Endothelial cell of umbilical vein (primary cell): ENCODE data around the gene PDLIM3. TPM values are rescaled to one million over a fixed set of nuclear protein-coding genes. Genes with fewer than 3 reads are reported as not detected.

Source experiments
- BruUV-seq: library from RNA; stranded (reverse); fragments of 400-500 nt; replicated peaks from 2 replicates; lab custom pipeline; 2021; lab: Mats Ljungman, UMichigan
- CTCF ChIA-PET: fragments of 300-600, 350-600 bp; sonication (Branson Sonifier 250); formaldehyde crosslinking; loops from one replicate; lab custom pipeline; 2021; ENCODE audit warnings: antibody characterized with exemption, inconsistent platforms; lab: Charles Lee
- POLR2A ChIA-PET: fragments of 300-600, 350-600 bp; sonication (Branson Sonifier 250); formaldehyde crosslinking; loops from one replicate; lab custom pipeline; 2021; ENCODE audit warnings: antibody characterized with exemption, inconsistent platforms; lab: Charles Lee
- DNase-seq: peaks from one replicate; pipeline ENCODE4 v3.0.0-alpha.2; 2011; ENCODE audit warnings: low read depth, low spot score
- FAIRE-seq: peaks from 2 replicates; lab custom pipeline; 2011; peaks lifted over from hg19 to GRCh38; lab: Jason Lieb, UNC
- H2AFZ ChIP-seq: 2 replicates; pipeline ENCODE4 v1.6.0; 2012; ENCODE audit warnings: low read depth, low read length, control low read depth, inconsistent platforms
- H3K27ac ChIP-seq: 2 replicates; pipeline ENCODE4 v1.5.1; 2011; ENCODE audit warnings: low read depth, mild to moderate bottlenecking, control low read depth, low read length, moderate library complexity; ENCODE audit not compliant: insufficient read depth
- H3K27me3 ChIP-seq, 2 experiments: 2 replicates each; pipeline versions ENCODE4 v1.6.0 to v1.6.1; 2011; ENCODE audit warnings: low read length in 2 of 2, mixed read lengths in 1 of 2; ENCODE audit not compliant: control insufficient read depth in 2 of 2, insufficient read depth in 2 of 2
- H3K36me3 ChIP-seq, 2 experiments: 2 replicates in 1 of 2; 3 replicates in 1 of 2; pipeline ENCODE4 v1.5.1; 2011; ENCODE audit warnings: low read length in 2 of 2, mild to moderate bottlenecking in 1 of 2, moderate library complexity in 1 of 2; ENCODE audit not compliant: control insufficient read depth in 2 of 2, insufficient read depth in 2 of 2; ENCODE audit errors: extremely low read depth in 1 of 2
- H3K4me1 ChIP-seq: 3 replicates; pipeline ENCODE4 v1.5.1; 2011; ENCODE audit warnings: mild to moderate bottlenecking, low read length; ENCODE audit not compliant: control insufficient read depth, insufficient read depth; ENCODE audit errors: extremely low read depth
- H3K4me2 ChIP-seq: 2 replicates; pipeline ENCODE4 v1.6.1; 2011; ENCODE audit warnings: low read length, control low read depth, mixed read lengths; ENCODE audit not compliant: insufficient read depth
- H3K4me3 ChIP-seq, 3 experiments: fragments of 200-600 bp in 1 of 3; sonication (generic), shearing (Covaris generic) in 1 of 3; replicated peaks in 1 of 3; 2 replicates each; pipeline ENCODE4 v1.5.1; 2011 to 2016; ENCODE audit warnings: control low read depth in 3 of 3, low read length in 3 of 3, mild to moderate bottlenecking in 2 of 3, inconsistent platforms in 1 of 3, low read depth in 1 of 3, moderate library complexity in 1 of 3; ENCODE audit not compliant: insufficient read depth in 1 of 3
- H3K79me2 ChIP-seq: 2 replicates; pipeline ENCODE4 v1.6.0; 2012; ENCODE audit warnings: low read length, inconsistent platforms; ENCODE audit not compliant: control insufficient read depth, insufficient read depth
- H3K9ac ChIP-seq: replicated peaks from 2 replicates; pipeline ENCODE3; 2011; ENCODE audit warnings: low read length, control low read depth; ENCODE audit not compliant: insufficient read depth; ENCODE audit errors: extremely low read depth
- H3K9me1 ChIP-seq: replicated peaks from 3 replicates; pipeline ENCODE4 v1.6.0; 2011; ENCODE audit warnings: mild to moderate bottlenecking, low read length; ENCODE audit not compliant: control insufficient read depth, insufficient read depth; ENCODE audit errors: extremely low read depth
- H3K9me3 ChIP-seq: replicated peaks from 2 replicates; pipeline ENCODE4 v1.5.1; 2012; ENCODE audit warnings: low read length, inconsistent platforms; ENCODE audit not compliant: control insufficient read depth, insufficient read depth
- H4K20me1 ChIP-seq: replicated peaks from 2 replicates; pipeline ENCODE3; 2011; ENCODE audit warnings: mild to moderate bottlenecking, low read length; ENCODE audit not compliant: control insufficient read depth, insufficient read depth; ENCODE audit errors: extremely low read depth
- CTCF ChIP-seq, 2 donors: IDR thresholded peaks; 1 replicate in 1 of 2; 2 replicates in 1 of 2; pipeline ENCODE4 v1.5.1; 2011; ENCODE audit warnings: low read length in 2 of 2, mild to moderate bottlenecking in 2 of 2, moderate library complexity in 2 of 2, control low read depth in 1 of 2, inconsistent platforms in 1 of 2, low read depth in 1 of 2; ENCODE audit not compliant: insufficient read depth in 1 of 2; ENCODE audit errors: extremely low read depth in 1 of 2
- EZH2 ChIP-seq: IDR thresholded peaks from 2 replicates; pipeline ENCODE4 v1.6.1; 2012; ENCODE audit warnings: borderline replicate concordance, low read depth, mild to moderate bottlenecking, moderate library complexity, low read length, inconsistent platforms; ENCODE audit not compliant: severe bottlenecking
- JUN ChIP-seq: IDR thresholded peaks from 2 replicates; pipeline ENCODE4 v1.6.1; 2011; ENCODE audit warnings: borderline replicate concordance, low read depth; ENCODE audit not compliant: insufficient read length, insufficient read depth
- MAX ChIP-seq: IDR thresholded peaks from 2 replicates; pipeline ENCODE4 v1.6.1; 2011; ENCODE audit not compliant: insufficient read depth, insufficient read length
- POLR2A ChIP-seq: IDR thresholded peaks from 2 replicates; pipeline ENCODE4 v1.6.1; 2012; ENCODE audit warnings: low read depth, mild to moderate bottlenecking, control low read depth, low read length
- POLR2AphosphoS5 ChIP-seq: IDR thresholded peaks from 2 replicates; pipeline ENCODE4 v1.6.1; 2012; ENCODE audit warnings: low read depth, mild to moderate bottlenecking, control low read depth, low read length, moderate library complexity; ENCODE audit not compliant: insufficient read depth
- dilution Hi-C: fragments of 300-500 bp; cut with MboI; formaldehyde crosslinking; loops from one replicate; pipeline ENCODE4 v1.15.0; 2019; ENCODE audit warnings: low sequenced_read_pairs; ENCODE audit not compliant: extremely low pct_ligation_motif_present
- intact Hi-C: fragments of 100-400 bp; cut with micrococcal nuclease; formaldehyde crosslinking; loops from one replicate; pipeline ENCODE4 v1.10.0; 2022
- polyA plus RNA-seq, 4 experiments: library from polyadenylated mRNA; depleted of rRNA in 3 of 4; stranded (reverse) in 3 of 4; unstranded in 1 of 4; fragments of >200 nt; gene quantifications; 2 replicates each; pipeline versions ENCODE4 v1.2.1 to v1.2.3, GENCODE V29; 2011 to 2012; ENCODE audit warnings: missing spikeins in 1 of 4
- total RNA-seq: library from RNA; stranded (reverse); gene quantifications from 2 replicates; pipeline ENCODE4 v1.2.3, GENCODE V29; 2021

PDLIM3 gene
- total and polyA plus RNA-seq, 2 donors (not counting 3 experiments of a cell fraction or from before 2014, with no cell fraction given): 9.7 to 17.6 TPM

GRCh38 chr4:185479507-185479971 is 55.8 kb downstream of the PDLIM3 start:
- BruUV-seq: no TSS peak

More at GRCh38 chr4:185479507-185479971, 55.8 kb downstream of the PDLIM3 start:
- intact Hi-C loops (no loop called here), dilution Hi-C loops (no loop called here)
- Histone ChIP-seq H3K9ac (no peak overlapping the region), H4K20me1 (no peaks in the 10 kb centered on the region), H3K36me3 (no peaks in the 10 kb centered on the region), H3K27ac (no peak overlapping the region), H3K9me1 (no peaks in the 10 kb centered on the region), H3K4me3 (no peak overlapping the region), H3K9me3 (no peaks in the 10 kb centered on the region), H3K27me3 (no peaks in the 10 kb centered on the region), H3K4me2 (no peak overlapping the region), H3K79me2 (no peaks in the 10 kb centered on the region), H2AFZ (no peak overlapping the region), H3K4me1 (no peaks in the 10 kb centered on the region)
- DNase-seq (no peak), FAIRE-seq (no peak)
- TF ChIP-seq MAX (no peak), POLR2A (no peak), CTCF (IDR thresholded peaks at IDR 0.05; ENCODE audit: extremely low read depth in 1 of 2, insufficient read depth in 1 of 2, low read depth in 1 of 2, low read length in 2 of 2) (no peak), POLR2AphosphoS5 (no peak), JUN (no peak), EZH2 (no peak)
- POLR2A ChIA-PET: no interaction called here
- CTCF ChIA-PET: interaction anchor here (0.9 to 1.6 kb wide), 3 partner anchors 54 to 542 kb away, joined by 3 to 4 read pairs (median 4); no protein-coding TSS in a partner anchor
